LNCAP (cell line): ENCODE measurements around the gene FANCC.

Experiments used
- CTCF ChIP-seq: fragments of 450-650 bp; IDR thresholded peaks from 2 replicates; pipeline ENCODE4 v1.5.1; 2017; ENCODE audit warnings: mild to moderate bottlenecking

Gene FANCC

GRCh38 chr9:95102001-95102433 is 215.5 kb downstream of the FANCC start:
- TF ChIP-seq CTCF = no peak

GRCh38 chr9:95101326-95101725 is 216.2 kb downstream of the FANCC start:
- no peak for TF ChIP-seq CTCF

- no peak for TF ChIP-seq CTCF
Measured at GRCh38 chr9:95100071-95100627, 217.4 kb downstream of the FANCC start.

GRCh38 chr9:95099321-95100070 is 218.0 kb downstream of the FANCC start:
- no peak for TF ChIP-seq CTCF

GRCh38 chr9:95098391-95098921 is 219.1 kb downstream of the FANCC start:
- no peak for TF ChIP-seq CTCF

GRCh38 chr9:95097279-95097678 is 220.2 kb downstream of the FANCC start:
- no peak for TF ChIP-seq CTCF

- TF ChIP-seq CTCF = no peak
Measured at GRCh38 chr9:95096807-95097206, 220.7 kb downstream of the FANCC start.
